Breast epithelium (tissue), 3 donors: ENCODE data around the gene PCDHGA3.
"Not testable (repeated sequence)": the region's sequence is repeated elsewhere in the genome, so short reads cannot be mapped to it uniquely, and the experiment has no call there.

Source experiments
- CTCF ChIP-seq, 3 donors: fragments of 450-650 bp; IDR thresholded peaks; one replicate each; pipeline ENCODE4 v1.5.1; 2016 to 2017; ENCODE audit warnings: antibody characterized with exemption in 3 of 3, mild to moderate bottlenecking in 3 of 3, moderate library complexity in 3 of 3
- POLR2A ChIP-seq: fragments of 450-650 bp; IDR thresholded peaks from one replicate; pipeline ENCODE4 v1.6.1; 2016; ENCODE audit warnings: antibody characterized with exemption, mild to moderate bottlenecking, moderate library complexity

GRCh38 chr5:141332571-141332970 is 11.1 kb upstream of the PCDHGA3 start:
- TF ChIP-seq CTCF (IDR thresholded peaks at IDR 0.05); POLR2A: not testable (repeated sequence)
